Esophagus squamous epithelium (tissue), 4 donors: ENCODE measurements around the gene NME3.

Source experiments
- POLR2A ChIP-seq, 4 donors: fragments of 450-650 bp; IDR thresholded peaks; one replicate each; pipeline ENCODE4 v1.6.1; 2017; ENCODE audit warnings: antibody characterized with exemption in 4 of 4, mild to moderate bottlenecking in 4 of 4, moderate library complexity in 3 of 4
- TF ChIP-seq, protein P1 (sequence below), 6 experiments: fragments of 450-650 bp in 4 of 6; fragments of 200-600 bp in 2 of 6; sonication (generic) in 2 of 6; IDR thresholded peaks; one replicate each; pipeline ENCODE4 v1.5.1; 2016 to 2019; ENCODE audit warnings: antibody characterized with exemption in 6 of 6, mild to moderate bottlenecking in 4 of 6, moderate library complexity in 4 of 6

GRCh38 chr16:1770328-1771187 is 785 bp downstream of the NME3 start:
- TF ChIP-seq, protein P1, sequence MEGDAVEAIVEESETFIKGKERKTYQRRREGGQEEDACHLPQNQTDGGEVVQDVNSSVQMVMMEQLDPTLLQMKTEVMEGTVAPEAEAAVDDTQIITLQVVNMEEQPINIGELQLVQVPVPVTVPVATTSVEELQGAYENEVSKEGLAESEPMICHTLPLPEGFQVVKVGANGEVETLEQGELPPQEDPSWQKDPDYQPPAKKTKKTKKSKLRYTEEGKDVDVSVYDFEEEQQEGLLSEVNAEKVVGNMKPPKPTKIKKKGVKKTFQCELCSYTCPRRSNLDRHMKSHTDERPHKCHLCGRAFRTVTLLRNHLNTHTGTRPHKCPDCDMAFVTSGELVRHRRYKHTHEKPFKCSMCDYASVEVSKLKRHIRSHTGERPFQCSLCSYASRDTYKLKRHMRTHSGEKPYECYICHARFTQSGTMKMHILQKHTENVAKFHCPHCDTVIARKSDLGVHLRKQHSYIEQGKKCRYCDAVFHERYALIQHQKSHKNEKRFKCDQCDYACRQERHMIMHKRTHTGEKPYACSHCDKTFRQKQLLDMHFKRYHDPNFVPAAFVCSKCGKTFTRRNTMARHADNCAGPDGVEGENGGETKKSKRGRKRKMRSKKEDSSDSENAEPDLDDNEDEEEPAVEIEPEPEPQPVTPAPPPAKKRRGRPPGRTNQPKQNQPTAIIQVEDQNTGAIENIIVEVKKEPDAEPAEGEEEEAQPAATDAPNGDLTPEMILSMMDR (IDR thresholded peaks at IDR 0.05) = no peak
- peak in 2 of 4 donors; percentile 16 to 23 for TF ChIP-seq POLR2A (IDR thresholded peaks at IDR 0.05)
